ENCODE measurements around the gene ALOX5AP. TPM values are rescaled to one million over a fixed set of nuclear protein-coding genes. Genes with fewer than 3 reads are reported as not detected.

The ALOX5AP gene
- total RNA-seq, 1 donor from 2014 or later: 5.7 TPM

DNA sequence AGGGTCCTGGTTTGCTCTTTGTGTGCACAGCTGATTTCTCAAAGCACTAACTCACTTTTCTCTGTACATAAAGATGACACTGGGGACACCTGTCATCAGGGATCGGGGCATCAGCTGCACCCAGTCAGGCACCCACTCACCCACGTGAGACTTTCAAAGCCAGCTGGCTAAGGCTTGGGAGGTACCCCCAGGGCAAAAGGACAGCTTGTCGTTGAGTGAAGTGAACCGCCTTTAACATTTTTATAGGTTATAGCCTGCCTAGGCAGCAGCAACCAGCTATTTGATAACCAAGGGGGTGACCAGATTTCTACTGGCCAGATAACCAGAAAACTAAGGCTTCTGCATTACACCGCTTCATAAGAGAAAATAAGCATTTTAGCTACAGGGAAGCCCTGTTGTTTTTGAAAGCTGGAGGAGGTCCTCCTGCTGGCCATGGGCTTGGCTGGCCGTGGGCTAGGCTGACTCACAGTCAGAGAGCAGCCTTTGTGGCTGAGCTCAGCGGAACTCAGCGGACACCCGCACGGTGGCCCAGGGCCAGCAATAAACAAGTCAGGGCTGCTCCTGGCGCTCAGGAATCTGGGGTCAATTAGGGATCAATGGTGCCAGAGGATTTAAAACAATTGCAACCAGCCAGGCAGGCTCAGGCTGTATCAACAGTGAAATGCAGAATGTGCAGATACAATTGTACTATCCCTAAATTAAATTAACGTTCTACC lies 57.1 kb downstream of the ALOX5AP start:
- Histone ChIP-seq H3K9me3 (no peaks in the 10 kb centered on the region), H3K36me3 (no peaks in the 10 kb centered on the region), H3K4me3 (no peak overlapping the region), H3K4me1 (peaks cover 0 to 17% of the 10 kb centered on the region in 2 donors), H3K27ac (peak overlapping the region in 1 of 2 donors; percentile 28), H3K27me3 (no peaks in the 10 kb centered on the region)
- peak; percentile 19 to 87 for DNase-seq (ENCODE audit: low spot score in 2 of 2)
- TF ChIP-seq, protein P1, sequence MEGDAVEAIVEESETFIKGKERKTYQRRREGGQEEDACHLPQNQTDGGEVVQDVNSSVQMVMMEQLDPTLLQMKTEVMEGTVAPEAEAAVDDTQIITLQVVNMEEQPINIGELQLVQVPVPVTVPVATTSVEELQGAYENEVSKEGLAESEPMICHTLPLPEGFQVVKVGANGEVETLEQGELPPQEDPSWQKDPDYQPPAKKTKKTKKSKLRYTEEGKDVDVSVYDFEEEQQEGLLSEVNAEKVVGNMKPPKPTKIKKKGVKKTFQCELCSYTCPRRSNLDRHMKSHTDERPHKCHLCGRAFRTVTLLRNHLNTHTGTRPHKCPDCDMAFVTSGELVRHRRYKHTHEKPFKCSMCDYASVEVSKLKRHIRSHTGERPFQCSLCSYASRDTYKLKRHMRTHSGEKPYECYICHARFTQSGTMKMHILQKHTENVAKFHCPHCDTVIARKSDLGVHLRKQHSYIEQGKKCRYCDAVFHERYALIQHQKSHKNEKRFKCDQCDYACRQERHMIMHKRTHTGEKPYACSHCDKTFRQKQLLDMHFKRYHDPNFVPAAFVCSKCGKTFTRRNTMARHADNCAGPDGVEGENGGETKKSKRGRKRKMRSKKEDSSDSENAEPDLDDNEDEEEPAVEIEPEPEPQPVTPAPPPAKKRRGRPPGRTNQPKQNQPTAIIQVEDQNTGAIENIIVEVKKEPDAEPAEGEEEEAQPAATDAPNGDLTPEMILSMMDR (IDR thresholded peaks at IDR 0.05): peak in 2 of 3 experiments; percentile 33 to 46
- intact Hi-C loops (cut with DNase I): loop anchor here (10.0 kb wide), 1 partner anchor 1198 kb away; the partner anchor contains the start of gene SLC7A1

DNA sequence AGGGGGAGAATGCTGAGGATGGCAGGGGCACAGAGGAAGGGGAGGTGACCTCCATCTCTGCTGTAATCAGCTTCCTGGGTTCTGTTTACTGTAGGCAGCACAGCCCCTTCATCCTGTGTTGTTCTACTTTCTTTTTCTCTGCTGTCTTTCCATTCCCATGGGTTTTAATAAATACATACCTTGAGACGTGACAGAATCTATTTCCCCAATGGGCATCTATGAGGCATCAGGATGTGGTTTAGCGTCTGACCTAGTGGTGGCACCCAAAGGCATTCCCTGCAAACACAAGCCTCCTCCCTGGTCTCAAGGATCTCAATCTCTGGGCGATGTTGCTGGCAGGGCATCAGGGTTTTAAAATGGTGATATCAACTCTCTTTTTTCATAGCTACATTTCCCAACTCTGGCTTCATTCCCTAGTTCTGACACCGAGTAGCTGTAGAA lies 60.8 kb downstream of the ALOX5AP start:
- intact Hi-C loops (cut with DNase I): loop anchor here (10.0 kb wide), 1 partner anchor 1201 kb away; the partner anchor contains the start of gene SLC7A1
- Histone ChIP-seq H3K36me3 (no peaks in the 10 kb centered on the region), H3K4me3 (peak overlapping the region in 1 of 2 donors; percentile 43), H3K27me3 (no peaks in the 10 kb centered on the region), H3K27ac (no peak overlapping the region), H3K9me3 (no peaks in the 10 kb centered on the region), H3K4me1 (peaks cover 0 to 17% of the 10 kb centered on the region in 2 donors)
- no peak for DNase-seq (ENCODE audit: low spot score in 2 of 2)
- TF ChIP-seq, protein P1 (IDR thresholded peaks at IDR 0.05): no peak

DNA sequence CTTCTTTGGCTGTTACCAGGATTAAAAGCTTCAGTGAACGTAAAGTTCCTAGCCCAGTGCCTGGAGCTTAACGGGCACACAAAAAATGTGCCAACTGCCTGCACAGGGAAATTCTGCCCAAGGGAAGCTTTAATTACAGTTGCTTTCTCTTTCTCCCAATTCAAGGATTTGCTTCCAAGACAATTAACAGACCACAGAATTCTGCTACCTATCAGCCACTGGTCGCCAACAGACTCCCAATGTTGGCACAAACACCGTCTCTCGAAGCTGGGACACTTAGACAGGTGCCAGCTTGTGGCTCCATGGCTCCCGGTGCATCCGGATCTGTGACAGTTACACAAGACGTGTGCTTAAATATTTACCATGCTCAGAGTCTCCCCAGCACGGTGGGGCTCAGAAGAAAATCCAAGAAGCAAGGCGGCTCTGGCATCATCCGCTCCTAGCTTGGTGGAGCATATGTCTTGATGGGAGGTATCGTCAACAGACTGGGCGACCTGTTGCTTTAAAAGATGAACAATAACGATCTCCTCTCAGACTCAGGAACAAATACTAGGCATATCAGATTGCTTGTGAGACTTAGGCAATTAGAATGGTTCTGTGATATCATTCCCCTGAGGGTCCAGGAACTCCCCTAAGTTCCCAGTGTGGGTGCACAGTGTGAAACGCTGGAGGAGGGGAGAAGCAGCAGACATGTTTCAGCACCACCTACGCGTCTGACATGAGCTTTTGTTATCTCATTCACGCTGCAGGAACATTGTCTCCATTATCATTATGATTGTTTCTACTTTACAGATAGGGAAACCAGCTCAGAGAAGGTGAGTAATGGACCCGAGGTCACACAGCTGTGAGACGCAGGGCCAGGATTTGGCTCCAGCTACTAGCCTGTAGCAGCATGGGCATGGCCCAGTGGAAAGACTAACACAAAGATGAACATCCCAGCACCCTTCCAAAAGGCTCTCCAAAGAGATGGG lies 61.6 kb downstream of the ALOX5AP start:
- intact Hi-C loops (cut with DNase I): loop anchor here (10.0 kb wide), 1 partner anchor 1202 kb away; the partner anchor contains the start of gene SLC7A1
- peaks cover 0 to 17% of the 10 kb centered on the region in 2 donors for H3K4me1 ChIP-seq
- TF ChIP-seq, protein P1 (IDR thresholded peaks at IDR 0.05): no peak
- H3K27me3 ChIP-seq: no peaks in the 10 kb centered on the region
- no peaks in the 10 kb centered on the region for H3K9me3 ChIP-seq
- no peaks in the 10 kb centered on the region for H3K36me3 ChIP-seq
- no peak for DNase-seq (ENCODE audit: low spot score in 2 of 2)
- peak overlapping the region; percentile 34 to 43 for H3K4me3 ChIP-seq
- no peak overlapping the region for H3K27ac ChIP-seq

DNA sequence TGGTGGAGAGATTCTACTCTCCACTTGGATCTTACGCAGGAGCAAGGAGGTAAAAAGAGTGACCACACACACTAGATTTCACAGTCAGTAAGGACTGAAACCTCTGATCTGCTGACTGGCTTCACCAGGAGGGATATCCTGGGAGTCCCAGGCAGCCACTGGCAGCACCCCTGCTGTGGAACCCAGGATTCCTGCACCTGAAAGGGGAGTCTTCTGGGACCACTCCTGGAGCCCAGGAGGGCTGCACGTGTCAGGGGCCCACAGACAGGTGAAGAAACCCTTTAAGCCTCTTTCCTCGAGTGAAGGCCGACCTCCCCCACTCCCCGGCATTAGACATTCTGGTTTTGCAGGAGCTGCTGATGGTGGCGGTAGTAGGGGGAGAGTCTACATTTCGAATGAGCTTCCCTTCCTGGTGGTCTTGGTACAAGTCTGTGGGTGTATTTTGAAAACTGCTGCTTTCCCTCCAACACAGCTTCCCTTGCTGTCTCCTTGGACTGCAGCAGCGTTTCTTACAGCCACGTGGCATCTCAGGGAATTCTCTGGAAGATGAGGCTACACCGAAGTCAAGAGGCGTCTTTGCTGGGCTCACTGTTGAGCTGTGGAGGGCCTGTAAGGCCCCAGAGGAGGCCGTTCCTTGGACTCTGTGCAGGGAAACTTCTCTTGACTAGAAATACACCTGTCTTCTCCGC lies 62.6 kb downstream of the ALOX5AP start:
- TF ChIP-seq, protein P1 (IDR thresholded peaks at IDR 0.05): no peak
- Histone ChIP-seq H3K4me3 (no peak overlapping the region), H3K36me3 (no peaks in the 10 kb centered on the region), H3K9me3 (no peaks in the 10 kb centered on the region), H3K4me1 (peaks cover 0 to 14% of the 10 kb centered on the region in 2 donors), H3K27me3 (no peaks in the 10 kb centered on the region), H3K27ac (no peak overlapping the region)
- DNase-seq (ENCODE audit: low spot score in 2 of 2): no peak
- intact Hi-C loops (cut with DNase I): loop anchor here (10.0 kb wide), 1 partner anchor 1203 kb away; the partner anchor contains the start of gene SLC7A1

DNA sequence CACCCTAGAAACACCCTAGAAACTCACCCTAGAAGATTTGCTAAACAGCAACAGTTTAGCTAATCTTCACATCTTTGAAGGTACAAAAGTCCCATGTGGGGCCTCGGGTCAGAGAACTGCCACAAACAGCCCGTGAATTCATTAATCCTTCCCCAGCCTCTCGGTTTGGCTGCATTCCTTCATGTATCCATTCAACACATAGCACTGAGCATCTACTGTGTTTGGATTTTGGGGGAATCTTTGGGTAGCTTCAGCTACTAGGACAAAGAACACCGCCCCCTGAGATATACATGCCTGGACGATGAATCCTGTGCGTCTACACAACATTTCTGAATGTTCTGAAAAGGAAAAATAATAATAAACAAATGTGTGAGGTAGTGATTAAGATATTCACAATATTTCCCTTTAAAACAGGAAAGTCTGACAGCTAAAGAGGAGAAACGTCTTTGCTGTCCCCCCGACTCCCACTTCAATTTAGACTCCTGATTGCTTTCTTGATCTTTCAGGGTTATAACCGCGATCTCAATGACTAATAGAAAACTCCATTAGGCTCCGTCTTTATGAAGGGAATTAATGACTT lies 63.5 kb downstream of the ALOX5AP start:
- H3K27ac ChIP-seq: no peak overlapping the region
- TF ChIP-seq, protein P1 (IDR thresholded peaks at IDR 0.05): no peak
- peaks cover 0 to 20% of the 10 kb centered on the region in 2 donors for H3K4me1 ChIP-seq
- DNase-seq (ENCODE audit: low spot score in 2 of 2): no peak
- no peaks in the 10 kb centered on the region for H3K9me3 ChIP-seq
- intact Hi-C loops (cut with DNase I): loop anchor here (10.0 kb wide), 1 partner anchor 1204 kb away; the partner anchor contains the start of gene SLC7A1
- H3K4me3 ChIP-seq: no peak overlapping the region
- H3K36me3 ChIP-seq: no peaks in the 10 kb centered on the region
- no peaks in the 10 kb centered on the region for H3K27me3 ChIP-seq
